Breast epithelium (tissue), 4 donors: Measurements from ENCODE around the gene ZNF30. TPM values are rescaled to one million over a fixed set of nuclear protein-coding genes. Genes with fewer than 3 reads are reported as not detected.
"Not testable (repeated sequence)": the region's sequence is repeated elsewhere in the genome, so short reads cannot be mapped to it uniquely, and the experiment has no call there.

Experiments used
- DNase-seq, 2 donors: peaks; one replicate each; pipeline ENCODE4 v3.0.0-alpha.2; 2019; ENCODE audit warnings: low spot score in 2 of 2
- H3K27ac ChIP-seq, 2 donors: fragments of 200-600 bp; sonication (generic) in 1 of 2; one replicate each; pipeline ENCODE4 v1.5.1; 2016 to 2019; ENCODE audit warnings: mild to moderate bottlenecking in 1 of 2
- H3K27me3 ChIP-seq, 2 donors: fragments of 200-600 bp; sonication (generic) in 1 of 2; one replicate each; pipeline versions ENCODE4 v1.5.1 to v1.6.0; 2017 to 2019; ENCODE audit warnings: control low read depth in 1 of 2, mild to moderate bottlenecking in 1 of 2
- H3K36me3 ChIP-seq: fragments of 200-600 bp; one replicate; pipeline ENCODE4 v1.5.1; 2019
- H3K4me1 ChIP-seq, 2 donors: fragments of 200-600 bp; sonication (generic); one replicate each; pipeline ENCODE4 v1.5.1; 2016 to 2019; ENCODE audit warnings: control low read depth in 1 of 2
- H3K4me3 ChIP-seq, 3 donors: fragments of 200-600 bp; sonication (generic); 1 replicate in 2 of 3; 2 replicates in 1 of 3; pipeline ENCODE4 v1.5.1; 2016 to 2019; ENCODE audit warnings: mild to moderate bottlenecking in 3 of 3, moderate library complexity in 2 of 3
- H3K9me3 ChIP-seq, 2 donors: fragments of 200-600 bp; sonication (generic) in 1 of 2; one replicate each; pipeline ENCODE4 v1.5.1; 2016 to 2019; ENCODE audit warnings: control low read depth in 1 of 2
- CTCF ChIP-seq, 3 donors: fragments of 450-650 bp; IDR thresholded peaks; one replicate each; pipeline ENCODE4 v1.5.1; 2016 to 2017; ENCODE audit warnings: antibody characterized with exemption in 3 of 3, mild to moderate bottlenecking in 3 of 3, moderate library complexity in 3 of 3
- POLR2A ChIP-seq: fragments of 450-650 bp; IDR thresholded peaks from one replicate; pipeline ENCODE4 v1.6.1; 2016; ENCODE audit warnings: antibody characterized with exemption, mild to moderate bottlenecking, moderate library complexity
- POLR2AphosphoS5 ChIP-seq, 3 donors: sonication (generic); formaldehyde crosslinking; IDR thresholded peaks; one replicate each; pipeline ENCODE4 v1.6.1; 2017; ENCODE audit warnings: antibody characterized with exemption in 3 of 3
- intact Hi-C: fragments of 100-400 bp; cut with DNase I; formaldehyde crosslinking; loops from one replicate; pipeline ENCODE4 v1.15.1; 2023; ENCODE audit warnings: low total_unique reads
- total RNA-seq, 3 donors: library from RNA; depleted of rRNA; stranded (reverse); fragments of >200 nt; gene quantifications; one replicate each; pipeline ENCODE4 v1.1.0, GENCODE V29; 2016

The ZNF30 gene
- total RNA-seq, 3 donors from 2014 or later = 1.6 to 3.8 (median 2.0) TPM

GRCh38 chr19:34963573-34964406, 37.1 kb downstream of the ZNF30 start, which contains the start of gene ZNF792:
ZNF792 (minus strand) TSS chr19:34964229; CDS start chr19:34963662, 567 bp downstream.
- Histone ChIP-seq H3K4me3 (peak within 1 kb of the TSS; percentile 94 to 95 (median 95)), H3K4me1 (peaks cover 0 to 8% of the 10 kb centered on the region in 2 donors), H3K27me3 (no peaks in the 10 kb centered on the region), H3K36me3 (peaks cover 15% of the 10 kb centered on the region), H3K27ac (peak within 1 kb of the TSS; percentile 60 to 75), H3K9me3 (peaks cover 31 to 34% of the 10 kb centered on the region in 2 donors)
- DNase-seq = peak; percentile 34 to 59
- TF ChIP-seq POLR2A = no peak
- intact Hi-C loops = no loop called here

GRCh38 chr19:34964598-34964997, 37.9 kb downstream of the ZNF30 start:
- H3K4me3 ChIP-seq = peak overlapping the region; percentile 94 to 95 (median 95)
- intact Hi-C loops = no loop called here

GRCh38 chr19:34965505-34965904, 38.8 kb downstream of the ZNF30 start:
- peaks cover 14 to 18% of the 10 kb centered on the region in 2 donors for H3K9me3 ChIP-seq
- H3K36me3 ChIP-seq, DNase-seq, intact Hi-C loops, H3K27ac ChIP-seq, H3K4me1 ChIP-seq, H3K27me3 ChIP-seq, H3K4me3 ChIP-seq: not testable (repeated sequence)

More at GRCh38 chr19:34964598-34964997, 37.9 kb downstream of the ZNF30 start:
- H3K27ac ChIP-seq = no peak overlapping the region
- peaks cover 7% of the 10 kb centered on the region for H3K36me3 ChIP-seq
- H3K27me3 ChIP-seq = no peaks in the 10 kb centered on the region
- peaks cover 23 to 26% of the 10 kb centered on the region in 2 donors for H3K9me3 ChIP-seq
- DNase-seq = no peak
- peaks cover 0 to 8% of the 10 kb centered on the region in 2 donors for H3K4me1 ChIP-seq
- TF ChIP-seq POLR2A = no peak
- no peak for TF ChIP-seq POLR2AphosphoS5 (IDR thresholded peaks at IDR 0.05)
- TF ChIP-seq CTCF (IDR thresholded peaks at IDR 0.05) = no peak

DNA sequence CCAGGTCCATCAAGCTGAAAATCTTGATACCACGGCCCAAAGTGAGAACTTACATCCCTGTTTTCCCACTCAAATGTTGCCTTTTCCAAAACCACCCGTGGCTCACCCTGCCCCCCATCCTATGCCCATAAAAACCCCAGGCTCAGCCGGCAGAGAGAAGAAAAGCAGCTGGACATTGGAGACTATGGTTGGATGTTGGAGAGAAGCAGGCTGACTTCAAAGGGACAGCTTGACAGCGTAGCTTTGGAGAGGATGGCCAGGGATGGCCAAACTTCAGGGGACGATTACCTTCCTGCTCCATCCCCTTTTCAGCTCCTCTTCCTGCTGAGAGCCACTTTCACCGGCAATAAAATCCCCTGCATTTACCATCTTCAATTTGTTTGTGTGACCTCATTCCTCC, 40.8 kb downstream of the ZNF30 start:
- peaks cover 0 to 8% of the 10 kb centered on the region in 2 donors for H3K9me3 ChIP-seq
- H3K4me3 ChIP-seq = no peak overlapping the region
- TF ChIP-seq POLR2A (no peak), CTCF (IDR thresholded peaks at IDR 0.05) (no peak), POLR2AphosphoS5 (IDR thresholded peaks at IDR 0.05) (no peak)
- no peaks in the 10 kb centered on the region for H3K36me3 ChIP-seq
- peaks cover 0 to 5% of the 10 kb centered on the region in 2 donors for H3K4me1 ChIP-seq
- no peaks in the 10 kb centered on the region for H3K27me3 ChIP-seq
- no peak overlapping the region for H3K27ac ChIP-seq
- intact Hi-C loops = no loop called here
- DNase-seq = no peak

GRCh38 chr19:34969721-34970120, 43.0 kb downstream of the ZNF30 start:
- H3K27ac ChIP-seq = no peak overlapping the region
- TF ChIP-seq POLR2A (no peak), CTCF (IDR thresholded peaks at IDR 0.05) (no peak), POLR2AphosphoS5 (IDR thresholded peaks at IDR 0.05) (no peak)
- no peaks in the 10 kb centered on the region for H3K27me3 ChIP-seq
- no peaks in the 10 kb centered on the region for H3K36me3 ChIP-seq
- no peaks in the 10 kb centered on the region for H3K4me1 ChIP-seq
- intact Hi-C loops = no loop called here
- DNase-seq = peak in 1 of 2 donors; percentile 2
- H3K9me3 ChIP-seq = peaks cover 0 to 8% of the 10 kb centered on the region in 2 donors
- no peak overlapping the region for H3K4me3 ChIP-seq

DNA sequence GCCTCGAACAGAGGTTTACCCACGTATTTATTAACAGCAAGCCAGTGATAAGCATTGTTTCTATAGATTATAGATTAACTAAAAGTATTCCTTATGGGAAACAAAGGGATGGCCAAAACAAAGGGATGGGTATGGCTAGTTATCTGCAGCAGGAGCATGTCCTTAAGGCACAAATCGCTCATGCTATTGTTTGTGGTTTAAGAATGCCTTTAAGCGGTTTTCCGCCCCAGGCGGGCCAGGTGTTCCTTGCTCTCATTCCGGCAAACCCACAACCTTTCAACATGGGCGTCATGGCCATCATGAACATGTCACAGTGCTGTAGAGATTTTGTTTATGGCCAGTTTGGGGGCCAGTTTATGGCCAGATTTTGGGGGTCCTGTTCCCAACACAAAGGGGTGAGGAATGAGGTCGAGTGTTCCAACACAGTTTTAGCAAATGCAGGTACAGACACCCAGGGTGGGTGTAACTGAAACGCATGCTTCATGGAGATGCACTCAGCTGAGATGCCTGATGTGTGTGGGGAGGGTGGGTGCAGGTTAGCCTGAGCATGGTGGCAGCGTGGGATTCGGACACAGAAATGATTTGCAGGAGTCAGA, 43.6 kb downstream of the ZNF30 start:
- H3K4me3 ChIP-seq, H3K4me1 ChIP-seq, H3K27ac ChIP-seq, H3K36me3 ChIP-seq, intact Hi-C loops, H3K9me3 ChIP-seq, H3K27me3 ChIP-seq: not testable (repeated sequence)
- peak in 1 of 2 donors; percentile 13 for DNase-seq
